Right lobe of liver (tissue), 4 donors: ENCODE measurements around the gene KRTAP3-3.

Experiments used
- CTCF ChIP-seq, 4 donors: fragments of 200-600 bp in 3 of 4; fragments of 450-650 bp in 1 of 4; IDR thresholded peaks; one replicate each; pipeline versions ENCODE4 v1.5.1 to v1.8.0; 2016 to 2022; ENCODE audit warnings: antibody characterized with exemption in 4 of 4, mild to moderate bottlenecking in 2 of 4
- POLR2A ChIP-seq: fragments of 450-650 bp; IDR thresholded peaks from one replicate; pipeline ENCODE4 v1.6.1; 2017; ENCODE audit warnings: antibody characterized with exemption, mild to moderate bottlenecking
- donor health status: DM: no; HTN: no; CAD: no.
- donor health status: DM: no; HTN: no; CAD: no.
- donor health status: DM: no; HTN: yes; CAD: no.

- TF ChIP-seq CTCF (IDR thresholded peaks at IDR 0.05) (no peak), POLR2A (no peak)
Observed at GRCh38 chr17:41019415-41019814, 25.5 kb upstream of the KRTAP3-3 start.
